Loucy (cell line): ENCODE measurements around the gene KIRREL3.

ENCODE experiments used
- H2AFZ ChIP-seq: fragments of 200-600 bp; sonication (generic); 2 replicates; pipeline ENCODE4 v1.6.0; 2016; ENCODE audit warnings: antibody characterized with exemption, mild to moderate bottlenecking, low read length, moderate library complexity
- H3F3A ChIP-seq: fragments of 200-600 bp; 2 replicates; pipeline ENCODE4 v1.6.0; 2016; ENCODE audit warnings: antibody characterized with exemption, low read depth, mild to moderate bottlenecking
- H3K27me3 ChIP-seq: fragments of 200-600 bp; sonication (generic); 2 replicates; pipeline ENCODE4 v1.6.1; 2014; ENCODE audit warnings: low read length, mild to moderate bottlenecking; ENCODE audit not compliant: insufficient read depth, poor library complexity, severe bottlenecking
- H3K36me3 ChIP-seq: fragments of 200-600 bp; sonication (generic); 2 replicates; pipeline ENCODE4 v1.6.1; 2016; ENCODE audit warnings: low read length; ENCODE audit not compliant: insufficient read depth
- H3K4me1 ChIP-seq: fragments of 200-600 bp; sonication (generic); 2 replicates; pipeline ENCODE4 v1.5.1; 2014; ENCODE audit warnings: low read length, mild to moderate bottlenecking; ENCODE audit not compliant: insufficient read depth, poor library complexity, severe bottlenecking
- H3K4me2 ChIP-seq: fragments of 200-600 bp; sonication (generic); 2 replicates; pipeline ENCODE4 v1.6.0; 2014; ENCODE audit warnings: antibody characterized with exemption, low read length, low read depth, mild to moderate bottlenecking; ENCODE audit not compliant: poor library complexity, severe bottlenecking
- H3K4me3 ChIP-seq: fragments of 200-600 bp; sonication (generic); 2 replicates; pipeline ENCODE4 v1.5.1; 2014; ENCODE audit warnings: low read length, mild to moderate bottlenecking, mixed read lengths; ENCODE audit not compliant: poor library complexity, severe bottlenecking
- H3K79me2 ChIP-seq: fragments of 200-600 bp; sonication (generic); 2 replicates; pipeline ENCODE4 v1.6.1; 2014; ENCODE audit warnings: low read length; ENCODE audit not compliant: insufficient read depth
- H3K9ac ChIP-seq: fragments of 200-600 bp; sonication (generic); 2 replicates; pipeline ENCODE4 v1.6.0; 2014; ENCODE audit warnings: mild to moderate bottlenecking, low read depth, low read length, moderate library complexity; ENCODE audit not compliant: poor library complexity, severe bottlenecking
- H3K9me2 ChIP-seq: fragments of 200-600 bp; sonication (generic); replicated peaks from 2 replicates; pipeline ENCODE4 v1.6.1; 2016; ENCODE audit warnings: low read depth, low read length, mixed read lengths
- H3K9me3 ChIP-seq: fragments of 200-600 bp; sonication (generic); 2 replicates; pipeline ENCODE4 v1.6.1; 2014; ENCODE audit warnings: mild to moderate bottlenecking, antibody characterized with exemption, low read length, low read depth; ENCODE audit not compliant: insufficient read depth
- H4K20me1 ChIP-seq: fragments of 200-600 bp; sonication (generic); 2 replicates; pipeline ENCODE4 v1.6.0; 2014; ENCODE audit warnings: antibody characterized with exemption, low read length, mild to moderate bottlenecking; ENCODE audit not compliant: insufficient read depth, poor library complexity, severe bottlenecking
- CTCF ChIP-seq: fragments of 200-600 bp; sonication (generic); conservative IDR thresholded peaks from 2 replicates; pipeline ENCODE4 v1.5.1; 2014; ENCODE audit warnings: mild to moderate bottlenecking, antibody characterized with exemption, low read length
- EZH2phosphoT487 ChIP-seq: fragments of 200-600 bp; IDR thresholded peaks from 2 replicates; pipeline ENCODE4 v1.6.1; 2018; ENCODE audit warnings: antibody characterized with exemption, mild to moderate bottlenecking, moderate library complexity, borderline replicate concordance

KIRREL3 gene

GRCh38 chr11:126756421-126756820 is 244.1 kb downstream of the KIRREL3 start:
- Histone ChIP-seq H3K27me3 (no peaks in the 10 kb centered on the region), H3F3A (no peaks in the 10 kb centered on the region), H2AFZ (no peak overlapping the region), H3K4me2 (no peak overlapping the region), H4K20me1 (no peaks in the 10 kb centered on the region), H3K4me1 (no peaks in the 10 kb centered on the region), H3K79me2 (no peaks in the 10 kb centered on the region), H3K9ac (no peak overlapping the region), H3K9me3 (no peaks in the 10 kb centered on the region), H3K9me2 (no peaks in the 10 kb centered on the region), H3K36me3 (no peaks in the 10 kb centered on the region), H3K4me3 (no peak overlapping the region)
- TF ChIP-seq EZH2phosphoT487 (no peak), CTCF (no peak)

GRCh38 chr11:126755526-126755925 is 245.0 kb downstream of the KIRREL3 start:
- no peaks in the 10 kb centered on the region for H3K36me3 ChIP-seq
- H3F3A ChIP-seq = no peaks in the 10 kb centered on the region
- H3K27me3 ChIP-seq = no peaks in the 10 kb centered on the region
- H3K9me2 ChIP-seq = no peaks in the 10 kb centered on the region
- no peaks in the 10 kb centered on the region for H3K79me2 ChIP-seq
- H3K4me2 ChIP-seq = no peak overlapping the region
- H3K9me3 ChIP-seq = no peaks in the 10 kb centered on the region
- peaks cover 2% of the 10 kb centered on the region for H3K4me1 ChIP-seq
- H2AFZ ChIP-seq = no peak overlapping the region
- H4K20me1 ChIP-seq = no peaks in the 10 kb centered on the region
- TF ChIP-seq EZH2phosphoT487 (no peak), CTCF (no peak)
- no peak overlapping the region for H3K4me3 ChIP-seq
- no peak overlapping the region for H3K9ac ChIP-seq

GRCh38 chr11:126754591-126755426 is 245.8 kb downstream of the KIRREL3 start:
- Histone ChIP-seq H3K27me3 (no peaks in the 10 kb centered on the region), H3K9me3 (no peaks in the 10 kb centered on the region), H2AFZ (no peak overlapping the region), H3F3A (no peaks in the 10 kb centered on the region), H3K36me3 (no peaks in the 10 kb centered on the region), H3K9ac (no peak overlapping the region), H3K9me2 (no peaks in the 10 kb centered on the region), H3K4me1 (peaks cover 8% of the 10 kb centered on the region), H3K4me3 (no peak overlapping the region), H4K20me1 (no peaks in the 10 kb centered on the region), H3K4me2 (no peak overlapping the region), H3K79me2 (no peaks in the 10 kb centered on the region)
- TF ChIP-seq EZH2phosphoT487 (no peak), CTCF (no peak)
